Gastroesophageal sphincter (tissue), 3 donors: ENCODE measurements around the gene VSTM4.

Source experiments
- POLR2A ChIP-seq, 2 donors: fragments of 450-650 bp; IDR thresholded peaks; one replicate each; pipeline ENCODE4 v1.6.1; 2017; ENCODE audit warnings: antibody characterized with exemption in 2 of 2, mild to moderate bottlenecking in 2 of 2, moderate library complexity in 1 of 2
- POLR2AphosphoS5 ChIP-seq: sonication (generic); formaldehyde crosslinking; IDR thresholded peaks from one replicate; pipeline ENCODE4 v1.6.1; 2017; ENCODE audit warnings: antibody characterized with exemption
- TF ChIP-seq, protein P1 (sequence below), 4 experiments: fragments of 200-600 bp in 2 of 4; fragments of 450-650 bp in 2 of 4; sonication (generic) in 1 of 4; IDR thresholded peaks; one replicate each; pipeline ENCODE4 v1.5.1; 2017 to 2019; ENCODE audit warnings: antibody characterized with exemption in 4 of 4, mild to moderate bottlenecking in 2 of 4, moderate library complexity in 2 of 4

DNA sequence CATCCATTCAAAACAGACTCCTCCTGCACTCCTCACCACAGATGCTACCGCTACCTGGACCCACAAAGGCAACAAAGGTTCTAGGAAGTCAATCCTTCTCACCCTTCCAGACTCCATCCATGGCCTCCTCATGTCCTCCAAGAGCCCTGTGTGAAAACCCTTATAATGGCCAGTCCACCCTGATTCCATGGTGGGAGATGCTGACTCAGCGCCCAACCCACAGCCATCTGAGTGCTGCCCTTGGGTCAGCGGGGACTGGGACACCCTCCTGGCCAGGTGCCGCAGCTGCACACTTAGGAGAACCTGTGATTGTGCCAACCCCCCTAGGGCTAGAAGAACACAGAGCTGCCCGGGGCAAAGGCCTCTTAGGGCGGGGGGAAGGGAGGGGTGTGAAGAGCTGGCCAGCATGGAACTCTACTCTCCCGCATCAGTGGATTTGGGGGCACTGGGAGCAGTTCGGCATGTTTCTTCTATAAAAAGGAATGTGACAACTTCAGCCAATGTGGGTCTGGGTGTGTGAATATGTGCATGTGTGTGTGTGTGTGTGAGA lies 47.5 kb upstream of the VSTM4 start:
- TF ChIP-seq, protein P1, sequence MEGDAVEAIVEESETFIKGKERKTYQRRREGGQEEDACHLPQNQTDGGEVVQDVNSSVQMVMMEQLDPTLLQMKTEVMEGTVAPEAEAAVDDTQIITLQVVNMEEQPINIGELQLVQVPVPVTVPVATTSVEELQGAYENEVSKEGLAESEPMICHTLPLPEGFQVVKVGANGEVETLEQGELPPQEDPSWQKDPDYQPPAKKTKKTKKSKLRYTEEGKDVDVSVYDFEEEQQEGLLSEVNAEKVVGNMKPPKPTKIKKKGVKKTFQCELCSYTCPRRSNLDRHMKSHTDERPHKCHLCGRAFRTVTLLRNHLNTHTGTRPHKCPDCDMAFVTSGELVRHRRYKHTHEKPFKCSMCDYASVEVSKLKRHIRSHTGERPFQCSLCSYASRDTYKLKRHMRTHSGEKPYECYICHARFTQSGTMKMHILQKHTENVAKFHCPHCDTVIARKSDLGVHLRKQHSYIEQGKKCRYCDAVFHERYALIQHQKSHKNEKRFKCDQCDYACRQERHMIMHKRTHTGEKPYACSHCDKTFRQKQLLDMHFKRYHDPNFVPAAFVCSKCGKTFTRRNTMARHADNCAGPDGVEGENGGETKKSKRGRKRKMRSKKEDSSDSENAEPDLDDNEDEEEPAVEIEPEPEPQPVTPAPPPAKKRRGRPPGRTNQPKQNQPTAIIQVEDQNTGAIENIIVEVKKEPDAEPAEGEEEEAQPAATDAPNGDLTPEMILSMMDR (IDR thresholded peaks at IDR 0.05), result no peak
- no peak for TF ChIP-seq POLR2A (IDR thresholded peaks at IDR 0.05)
- no peak for TF ChIP-seq POLR2AphosphoS5
